ENCODE results near the gene HIGD1B. TPM values are rescaled to one million over a fixed set of nuclear protein-coding genes. Genes with fewer than 3 reads are reported as not detected.

HIGD1B gene
- polyA plus RNA-seq, 4 donors: 1.2 to 6.5 (median 1.5) TPM; not detected in 1

DNA sequence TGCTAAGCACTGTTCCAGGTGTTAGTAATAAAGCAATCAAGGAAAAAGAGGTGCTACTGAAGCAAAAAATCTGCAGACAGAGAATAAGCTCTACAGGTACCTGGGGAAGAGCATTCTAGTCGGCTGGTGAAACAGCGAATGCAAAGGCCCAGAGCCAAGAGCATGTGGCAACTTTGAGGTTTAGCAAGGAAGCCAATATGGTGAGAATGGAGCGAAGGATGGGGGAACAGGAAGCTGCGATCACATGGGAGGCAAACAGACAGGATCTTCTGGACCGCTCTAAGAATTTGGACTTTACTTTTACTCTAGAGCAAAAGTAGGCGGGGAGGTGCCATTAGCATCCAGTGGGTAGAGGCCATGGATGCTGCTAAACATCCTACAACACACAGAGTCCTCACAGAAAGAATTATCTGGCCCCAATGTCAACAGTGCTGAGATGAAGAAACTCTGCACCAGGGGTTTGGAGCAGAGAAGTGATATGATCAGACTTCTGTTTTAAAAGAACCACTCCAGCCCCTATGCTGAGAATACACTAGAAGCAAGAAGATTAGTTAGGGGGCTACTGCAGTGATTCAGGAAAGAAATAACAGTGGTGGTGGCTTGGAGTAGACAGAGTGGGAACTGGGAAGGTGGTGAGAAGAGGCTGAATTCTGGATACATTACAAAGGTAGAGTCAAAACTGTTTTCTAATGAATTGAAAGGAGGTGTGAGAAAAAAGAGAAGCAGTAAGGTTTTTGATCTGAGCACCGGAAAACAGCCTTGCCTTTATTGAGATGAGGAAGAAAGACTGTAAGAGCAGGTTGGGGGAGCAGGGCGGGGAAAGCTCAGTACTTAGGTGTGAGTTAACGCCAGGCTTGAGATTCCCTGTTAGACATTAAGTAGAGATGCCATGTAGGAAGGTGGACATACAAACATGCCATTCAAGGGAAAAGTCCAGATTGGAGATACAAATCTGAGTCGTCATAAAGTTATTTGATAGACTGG, 40.6 kb downstream of the HIGD1B start:
- peak overlapping the region in 1 of 3 donors; percentile 9 for H3K27ac ChIP-seq (ENCODE audit: low read depth in 1 of 3, low read length in 2 of 3)
- no peaks in the 10 kb centered on the region for H3K27me3 ChIP-seq (ENCODE audit: control insufficient read depth in 3 of 3, insufficient read depth in 3 of 3, low read length in 3 of 3)
- no peak for DNase-seq
- WGBS, 3 donors: 71 to 77% (median 71%) methylated on average over 10 of the region's 10 CpGs
- H3K4me1 ChIP-seq (ENCODE audit: control insufficient read depth in 3 of 3, insufficient read depth in 2 of 3, low read depth in 1 of 3, low read length in 2 of 3): no peaks in the 10 kb centered on the region
- peaks cover 2 to 45% (median 12%) of the 10 kb centered on the region in 3 donors for H3K36me3 ChIP-seq (ENCODE audit: control insufficient read depth in 3 of 3, insufficient read depth in 2 of 3, low read depth in 1 of 3, low read length in 3 of 3)
- no peaks in the 10 kb centered on the region for H3K9me3 ChIP-seq (ENCODE audit: control insufficient read depth in 2 of 2, insufficient read depth in 1 of 2, low read depth in 1 of 2, low read length in 1 of 2)
- no peak for FAIRE-seq
- H3K4me3 ChIP-seq (ENCODE audit: low read depth in 1 of 3, low read length in 3 of 3): no peak overlapping the region

DNA sequence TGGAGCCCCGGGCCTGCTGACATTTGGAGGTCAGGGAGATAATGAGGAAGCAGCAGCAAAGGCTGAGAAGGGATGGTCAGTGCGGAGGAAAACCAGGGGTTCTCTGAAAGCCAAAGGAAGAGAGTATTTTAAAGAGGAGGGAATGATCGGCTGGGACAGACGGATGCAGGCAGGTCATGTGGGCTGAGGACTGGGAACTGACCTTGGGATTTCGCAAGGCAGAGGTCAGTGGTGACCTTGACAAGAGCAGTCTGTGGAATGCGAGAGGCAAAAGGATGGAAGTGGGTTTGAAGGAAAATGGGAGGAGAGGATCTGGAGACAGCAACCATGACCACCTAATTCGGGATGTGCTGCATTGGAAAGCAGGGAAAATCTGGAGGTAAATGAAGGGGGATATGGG, 41.3 kb downstream of the HIGD1B start:
- WGBS, 3 donors: 83 to 92% (median 84%) methylated on average over 7 of the region's 7 CpGs
- Histone ChIP-seq H3K4me3 (ENCODE audit: low read depth in 1 of 3, low read length in 3 of 3) (no peak overlapping the region), H3K4me1 (ENCODE audit: control insufficient read depth in 3 of 3, insufficient read depth in 2 of 3, low read depth in 1 of 3, low read length in 2 of 3) (no peaks in the 10 kb centered on the region), H3K27me3 (ENCODE audit: control insufficient read depth in 3 of 3, insufficient read depth in 3 of 3, low read length in 3 of 3) (no peaks in the 10 kb centered on the region), H3K9me3 (ENCODE audit: control insufficient read depth in 2 of 2, insufficient read depth in 1 of 2, low read depth in 1 of 2, low read length in 1 of 2) (no peaks in the 10 kb centered on the region), H3K27ac (ENCODE audit: low read depth in 1 of 3, low read length in 2 of 3) (no peak overlapping the region), H3K36me3 (ENCODE audit: control insufficient read depth in 3 of 3, insufficient read depth in 2 of 3, low read depth in 1 of 3, low read length in 3 of 3) (peaks cover 2 to 45% (median 13%) of the 10 kb centered on the region in 3 donors)
- DNase-seq (no peak), FAIRE-seq (no peak)

DNA sequence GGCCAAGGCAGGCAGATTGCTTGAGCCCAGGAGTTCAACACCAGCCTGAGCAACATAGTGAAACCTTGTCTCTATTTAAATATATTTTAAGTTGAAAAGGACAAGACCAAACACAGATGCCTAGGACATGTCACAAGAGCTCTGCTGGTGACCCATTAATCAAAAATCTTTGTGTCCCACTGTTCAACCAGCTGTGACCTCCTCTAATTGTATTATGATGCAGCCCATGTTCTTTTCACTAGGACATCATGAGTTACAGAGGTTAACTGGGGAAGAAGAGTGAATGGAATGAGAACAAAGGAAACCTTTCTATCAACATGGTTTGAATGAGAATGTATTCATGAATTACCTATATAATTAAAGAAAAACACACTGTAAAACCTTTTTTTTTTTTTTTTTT, 44.6 kb downstream of the HIGD1B start:
- H3K36me3 ChIP-seq (ENCODE audit: control insufficient read depth in 3 of 3, insufficient read depth in 2 of 3, low read depth in 1 of 3, low read length in 3 of 3): peaks cover 3 to 33% (median 6%) of the 10 kb centered on the region in 3 donors
- H3K27ac ChIP-seq (ENCODE audit: low read depth in 1 of 3, low read length in 2 of 3): no peak overlapping the region
- no peaks in the 10 kb centered on the region for H3K27me3 ChIP-seq (ENCODE audit: control insufficient read depth in 3 of 3, insufficient read depth in 3 of 3, low read length in 3 of 3)
- FAIRE-seq: no peak
- no peak overlapping the region for H3K4me3 ChIP-seq (ENCODE audit: low read depth in 1 of 3, low read length in 3 of 3)
- no peaks in the 10 kb centered on the region for H3K4me1 ChIP-seq (ENCODE audit: control insufficient read depth in 3 of 3, insufficient read depth in 2 of 3, low read depth in 1 of 3, low read length in 2 of 3)
- no peaks in the 10 kb centered on the region for H3K9me3 ChIP-seq (ENCODE audit: control insufficient read depth in 2 of 2, insufficient read depth in 1 of 2, low read depth in 1 of 2, low read length in 1 of 2)
- no peak for DNase-seq

DNA sequence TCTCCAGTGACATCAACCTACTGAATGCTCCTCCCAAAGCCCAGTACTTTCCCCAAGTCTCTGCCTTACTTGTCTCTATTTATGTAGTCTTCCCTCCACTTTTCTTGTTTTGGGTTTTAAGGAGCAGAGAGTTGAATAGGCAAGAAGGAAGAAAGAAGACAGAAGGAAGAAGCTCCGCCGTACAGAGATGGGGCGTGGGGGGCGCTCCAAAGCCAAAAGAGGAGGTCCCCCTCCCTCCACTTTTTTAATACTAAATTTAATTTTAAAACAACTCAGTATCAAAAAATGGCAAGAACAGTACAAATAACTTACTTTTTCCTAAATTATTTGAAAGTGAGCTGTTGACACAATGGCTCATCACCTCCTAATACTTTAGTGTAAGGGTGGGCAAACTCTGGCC, 47.0 kb downstream of the HIGD1B start:
- 96 to 100% (median 97%) methylated on average over 4 of the region's 4 CpGs for WGBS, 3 donors
- FAIRE-seq: no peak
- H3K27me3 ChIP-seq (ENCODE audit: control insufficient read depth in 3 of 3, insufficient read depth in 3 of 3, low read length in 3 of 3): no peaks in the 10 kb centered on the region
- H3K4me1 ChIP-seq (ENCODE audit: control insufficient read depth in 3 of 3, insufficient read depth in 2 of 3, low read depth in 1 of 3, low read length in 2 of 3): peaks cover 0 to 9% (median 0%) of the 10 kb centered on the region in 3 donors
- H3K9me3 ChIP-seq (ENCODE audit: control insufficient read depth in 2 of 2, insufficient read depth in 1 of 2, low read depth in 1 of 2, low read length in 1 of 2): no peaks in the 10 kb centered on the region
- peaks cover 3 to 27% (median 6%) of the 10 kb centered on the region in 3 donors for H3K36me3 ChIP-seq (ENCODE audit: control insufficient read depth in 3 of 3, insufficient read depth in 2 of 3, low read depth in 1 of 3, low read length in 3 of 3)
- no peak for DNase-seq
- H3K4me3 ChIP-seq (ENCODE audit: low read depth in 1 of 3, low read length in 3 of 3): no peak overlapping the region
- no peak overlapping the region for H3K27ac ChIP-seq (ENCODE audit: low read depth in 1 of 3, low read length in 2 of 3)

DNA sequence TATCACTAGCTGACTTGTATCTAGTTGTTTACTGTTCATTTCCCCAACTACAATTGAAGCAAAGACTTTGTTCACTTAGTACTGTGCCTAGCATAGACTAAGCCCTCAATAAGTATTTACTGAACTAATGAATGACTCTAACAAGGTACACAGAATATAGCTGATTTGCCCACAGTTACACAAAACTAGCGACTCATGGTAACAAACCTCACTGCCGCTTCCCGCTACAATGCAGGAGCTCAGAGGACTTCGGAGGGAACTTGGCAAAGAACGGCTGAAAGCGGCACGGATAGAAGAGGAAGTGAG, 51.0 kb downstream of the HIGD1B start:
- H3K36me3 ChIP-seq (ENCODE audit: control insufficient read depth in 3 of 3, insufficient read depth in 2 of 3, low read depth in 1 of 3, low read length in 3 of 3): peaks cover 2 to 21% (median 3%) of the 10 kb centered on the region in 3 donors
- H3K4me3 ChIP-seq (ENCODE audit: low read depth in 1 of 3, low read length in 3 of 3): peak overlapping the region; percentile 65 to 80 (median 75)
- peak overlapping the region; percentile 80 to 99 (median 84) for H3K27ac ChIP-seq (ENCODE audit: low read depth in 1 of 3, low read length in 2 of 3)
- FAIRE-seq (no peak), DNase-seq (no peak)
- WGBS, 3 donors: 0 to 1% (median 0%) methylated on average over 7 of the region's 7 CpGs
- H3K4me1 ChIP-seq (ENCODE audit: control insufficient read depth in 3 of 3, insufficient read depth in 2 of 3, low read depth in 1 of 3, low read length in 2 of 3): peaks cover 0 to 18% (median 0%) of the 10 kb centered on the region in 3 donors
- no peaks in the 10 kb centered on the region for H3K27me3 ChIP-seq (ENCODE audit: control insufficient read depth in 3 of 3, insufficient read depth in 3 of 3, low read length in 3 of 3)
- no peaks in the 10 kb centered on the region for H3K9me3 ChIP-seq (ENCODE audit: control insufficient read depth in 2 of 2, insufficient read depth in 1 of 2, low read depth in 1 of 2, low read length in 1 of 2)

DNA sequence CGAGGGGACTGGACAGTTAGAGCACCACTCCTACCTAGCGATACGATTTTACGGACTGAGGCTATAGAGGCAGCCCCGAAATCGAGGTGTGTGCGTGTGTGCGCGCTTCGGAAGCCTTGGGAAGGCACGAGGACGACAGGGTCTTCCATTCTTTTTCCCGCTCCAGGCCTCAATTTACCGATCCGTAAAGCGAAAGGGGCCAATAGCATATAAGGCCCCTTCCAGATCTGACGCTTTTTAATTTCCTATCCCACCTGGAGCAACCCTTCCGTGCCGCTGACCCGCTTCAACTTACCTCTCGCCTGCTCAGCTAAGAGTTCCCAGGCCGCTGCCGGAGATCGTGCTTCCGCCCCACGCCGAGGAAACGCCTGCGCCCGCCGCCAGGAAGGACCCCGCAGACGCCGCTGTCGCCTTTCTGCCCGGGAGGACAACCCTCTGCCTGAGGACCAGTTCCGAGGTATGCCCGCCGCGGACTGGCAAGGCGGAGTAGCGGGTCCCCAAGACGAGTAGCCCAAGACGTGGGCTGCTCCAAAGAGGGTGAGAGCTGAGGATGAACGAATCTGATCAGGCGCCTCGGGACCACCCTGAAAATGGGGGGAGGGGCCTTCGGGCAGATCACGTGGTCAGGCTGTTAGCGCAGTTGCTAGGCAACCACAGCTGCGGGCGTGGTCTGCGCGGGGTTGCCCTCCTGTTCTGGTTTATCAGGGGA, 51.5 kb downstream of the HIGD1B start, which contains the start of gene EFTUD2:
Gene EFTUD2 (minus strand): TSS at position 372 of the 709 bp plus-strand sequence. CDS start 4,924 bp downstream, outside the sequence.
- Histone ChIP-seq H3K9me3 (ENCODE audit: control insufficient read depth in 2 of 2, insufficient read depth in 1 of 2, low read depth in 1 of 2, low read length in 1 of 2) (no peaks in the 10 kb centered on the region), H3K27me3 (ENCODE audit: control insufficient read depth in 3 of 3, insufficient read depth in 3 of 3, low read length in 3 of 3) (no peaks in the 10 kb centered on the region), H3K4me1 (ENCODE audit: control insufficient read depth in 3 of 3, insufficient read depth in 2 of 3, low read depth in 1 of 3, low read length in 2 of 3) (peaks cover 0 to 18% (median 0%) of the 10 kb centered on the region in 3 donors), H3K4me3 (ENCODE audit: low read depth in 1 of 3, low read length in 3 of 3) (peak within 1 kb of the TSS; percentile 65 to 80 (median 75)), H3K36me3 (ENCODE audit: control insufficient read depth in 3 of 3, insufficient read depth in 2 of 3, low read depth in 1 of 3, low read length in 3 of 3) (peaks cover 0 to 16% (median 2%) of the 10 kb centered on the region in 3 donors), H3K27ac (ENCODE audit: low read depth in 1 of 3, low read length in 2 of 3) (peak within 1 kb of the TSS; percentile 80 to 99 (median 84))
- 0% methylated on average over 47 to 54 of the region's 54 CpGs for WGBS, 3 donors
- DNase-seq (peak; percentile 85 to 95), FAIRE-seq (no peak)

Other genes starting within 250 kb of the HIGD1B start
- under 1 TPM in 2 of 4 donors, not detected in 2; 0.06 to 0.59 TPM for gene MEIOC, start 191.4 kb upstream of the HIGD1B start, polyA plus RNA-seq
- gene CCDC43, start 158.1 kb upstream of the HIGD1B start, polyA plus RNA-seq: 10 to 100 TPM in 3 of 4 donors, 1 to 10 TPM in 1; 8.1 to 26.0 (median 15.9) TPM
- gene DBF4B, start 139.2 kb upstream of the HIGD1B start, polyA plus RNA-seq: 1 to 10 TPM in 3 of 4 donors, under 1 TPM in 1; 0.54 to 9.1 (median 3.1) TPM
- under 1 TPM in 2 of 4 donors, not detected in 2; 0.15 to 0.62 TPM for gene ADAM11, start 88.9 kb upstream of the HIGD1B start, polyA plus RNA-seq
- gene GJC1, start 17.6 kb upstream of the HIGD1B start, polyA plus RNA-seq: 1 to 10 TPM in 2 of 4 donors, not detected in 2; 3.2 to 4.7 TPM
- gene EFTUD2, start 51.6 kb downstream of the HIGD1B start, polyA plus RNA-seq: 10 to 100 TPM; 19.9 to 71.2 (median 33.8) TPM
- gene GFAP, start 67.6 kb downstream of the HIGD1B start, polyA plus RNA-seq: 1 to 10 TPM in 1 of 4 donors, under 1 TPM in 2, not detected in 1; 0.32 to 1.3 (median 0.45) TPM
- gene KIF18B, start 99.9 kb downstream of the HIGD1B start, polyA plus RNA-seq: 1 to 10 TPM in 2 of 4 donors, under 1 TPM in 2; 0.27 to 9.5 (median 3.8) TPM
- gene C1QL1, start 120.4 kb downstream of the HIGD1B start, polyA plus RNA-seq: 1 to 10 TPM in 3 of 4 donors, not detected in 1; 1.3 to 5.4 (median 2.6) TPM
- gene DCAKD, start 203.7 kb downstream of the HIGD1B start, polyA plus RNA-seq: 10 to 100 TPM in 2 of 4 donors, 1 to 10 TPM in 2; 4.2 to 22.5 (median 11.4) TPM
- 100 to 1,000 TPM in 1 of 4 donors, 10 to 100 TPM in 3; 38.9 to 131 (median 72.0) TPM for gene NMT1, start 213.4 kb downstream of the HIGD1B start, polyA plus RNA-seq

All from small intestine (tissue), 7 donors.